PC-9 (cell line): ENCODE results near the gene TTLL8.

Experiments
- CTCF ChIP-seq: fragments of 200-600 bp; sonication (generic); conservative IDR thresholded peaks from 2 replicates; pipeline ENCODE4 v1.6.1; 2017; ENCODE audit warnings: mixed run types, antibody characterized with exemption, mild to moderate bottlenecking, moderate library complexity
- EZH2 ChIP-seq: fragments of 200-600 bp; sonication (generic); IDR thresholded peaks from 2 replicates; pipeline ENCODE4 v1.8.0; 2017; ENCODE audit warnings: antibody characterized with exemption, low read depth

- TF ChIP-seq CTCF (no peak), EZH2 (no peak)
Measured at GRCh38 chr22:50022171-50022819, 35.8 kb downstream of the TTLL8 start.
